Sigmoid colon (tissue), 7 donors: ENCODE data around the gene PPME1. TPM values are rescaled to one million over a fixed set of nuclear protein-coding genes. Genes with fewer than 3 reads are reported as not detected.

ENCODE experiments used
- DNase-seq: peaks from one replicate; pipeline ENCODE4 v3.0.0-alpha.2; 2019
- H3K27ac ChIP-seq, 4 donors: fragments of 200-600 bp; sonication (generic); one replicate each; pipeline ENCODE4 v1.5.1; 2016 to 2019; ENCODE audit warnings: mild to moderate bottlenecking in 1 of 4
- H3K27me3 ChIP-seq, 3 donors: fragments of 200-600 bp; sonication (generic); one replicate each; pipeline ENCODE4 v1.5.1; 2019; ENCODE audit warnings: mild to moderate bottlenecking in 1 of 3
- H3K36me3 ChIP-seq, 4 donors: fragments of 200-600 bp; sonication (generic); one replicate each; pipeline ENCODE4 v1.5.1; 2016 to 2019
- H3K4me1 ChIP-seq, 4 donors: fragments of 200-600 bp; sonication (generic); one replicate each; pipeline ENCODE4 v1.5.1; 2017 to 2019
- H3K4me3 ChIP-seq, 4 donors: fragments of 200-600 bp; sonication (generic); one replicate each; pipeline ENCODE4 v1.5.1; 2017 to 2019; ENCODE audit warnings: mild to moderate bottlenecking in 2 of 4, moderate library complexity in 1 of 4
- H3K9me3 ChIP-seq, 4 donors: fragments of 200-600 bp in 3 of 4; sonication (generic) in 3 of 4; one replicate each; pipeline versions ENCODE4 v1.5.1 to v1.6.1; 2013 to 2019
- EP300 ChIP-seq, 4 donors: sonication (generic); formaldehyde crosslinking; IDR thresholded peaks; one replicate each; pipeline ENCODE4 v1.6.1; 2017; ENCODE audit warnings: antibody characterized with exemption in 4 of 4
- POLR2A ChIP-seq, 2 donors: fragments of 450-650 bp; IDR thresholded peaks; one replicate each; pipeline ENCODE4 v1.6.1; 2016; ENCODE audit warnings: antibody characterized with exemption in 2 of 2, mild to moderate bottlenecking in 2 of 2, moderate library complexity in 2 of 2
- POLR2AphosphoS5 ChIP-seq, 4 donors: sonication (generic); formaldehyde crosslinking; IDR thresholded peaks; one replicate each; pipeline ENCODE4 v1.6.1; 2017; ENCODE audit warnings: antibody characterized with exemption in 4 of 4
- WGBS, 2 donors: extraction: QIAGEN DNeasy Blood & Tissue Kit; methylation state at CpG; one replicate each; pipeline ENCODE4 v1.1.7; 2013; 5-methylcytosine and 5-hydroxymethylcytosine counted together
- intact Hi-C: fragments of 100-400 bp; cut with DNase I; formaldehyde crosslinking; loops from one replicate; pipeline ENCODE4 v1.15.1; 2023
- polyA plus RNA-seq, 3 donors: library from polyadenylated mRNA; stranded (reverse); fragments of 200-250 nt; gene quantifications; one replicate each; pipeline ENCODE4 v1.2.3, GENCODE V29; 2013
- total RNA-seq, 4 donors: library from RNA; depleted of rRNA; stranded (reverse); fragments of >200 nt; gene quantifications; one replicate each; pipeline ENCODE4 v1.1.0, GENCODE V29; 2016
- TF ChIP-seq, protein P1 (sequence below), 4 experiments: fragments of 450-650 bp in 3 of 4; fragments of 200-600 bp in 1 of 4; IDR thresholded peaks; one replicate each; pipeline ENCODE4 v1.5.1; 2016 to 2019; ENCODE audit warnings: antibody characterized with exemption in 4 of 4, mild to moderate bottlenecking in 3 of 4, moderate library complexity in 2 of 4
- donor health status: healthy with polysubstance abuse.
- donor health status: Bipolar disorder and iron deficiency.
- donor health status: healthy.

The PPME1 gene
- total and polyA plus RNA-seq, 7 donors = 10.8 to 22.7 (median 19.3) TPM

DNA sequence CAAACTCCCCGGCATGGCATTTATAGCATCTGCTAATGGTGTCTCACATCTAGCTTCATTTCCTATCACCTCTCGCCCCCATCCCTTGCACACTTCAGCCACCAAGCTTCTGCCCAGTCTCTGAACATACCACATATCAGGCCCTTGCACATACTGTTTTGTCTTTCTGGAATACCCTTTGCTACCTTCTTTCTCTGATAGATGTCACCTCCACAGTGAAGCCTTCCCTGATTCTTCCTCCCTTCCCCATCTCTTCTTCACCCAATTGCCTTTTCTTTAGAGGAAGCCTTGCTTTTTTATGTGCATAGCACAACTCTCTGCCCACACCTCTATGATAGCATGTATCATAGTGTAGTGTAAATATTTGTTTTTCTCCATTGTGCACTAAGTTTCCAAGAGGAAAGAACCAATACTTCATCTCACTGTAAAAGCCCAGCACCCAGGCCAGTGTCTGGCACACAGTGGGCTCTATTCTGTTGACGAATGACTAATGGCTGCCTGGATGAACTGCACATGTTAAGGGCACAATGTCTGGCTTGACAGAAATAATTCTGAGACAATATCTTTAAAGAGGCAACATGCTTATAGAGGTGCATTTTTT lies 112.6 kb downstream of the PPME1 start:
- H3K4me3 ChIP-seq = no peak overlapping the region
- no peak for TF ChIP-seq EP300 (IDR thresholded peaks at IDR 0.05)
- TF ChIP-seq POLR2AphosphoS5 (IDR thresholded peaks at IDR 0.05) = no peak
- TF ChIP-seq POLR2A (IDR thresholded peaks at IDR 0.05) = no peak
- TF ChIP-seq, protein P1, sequence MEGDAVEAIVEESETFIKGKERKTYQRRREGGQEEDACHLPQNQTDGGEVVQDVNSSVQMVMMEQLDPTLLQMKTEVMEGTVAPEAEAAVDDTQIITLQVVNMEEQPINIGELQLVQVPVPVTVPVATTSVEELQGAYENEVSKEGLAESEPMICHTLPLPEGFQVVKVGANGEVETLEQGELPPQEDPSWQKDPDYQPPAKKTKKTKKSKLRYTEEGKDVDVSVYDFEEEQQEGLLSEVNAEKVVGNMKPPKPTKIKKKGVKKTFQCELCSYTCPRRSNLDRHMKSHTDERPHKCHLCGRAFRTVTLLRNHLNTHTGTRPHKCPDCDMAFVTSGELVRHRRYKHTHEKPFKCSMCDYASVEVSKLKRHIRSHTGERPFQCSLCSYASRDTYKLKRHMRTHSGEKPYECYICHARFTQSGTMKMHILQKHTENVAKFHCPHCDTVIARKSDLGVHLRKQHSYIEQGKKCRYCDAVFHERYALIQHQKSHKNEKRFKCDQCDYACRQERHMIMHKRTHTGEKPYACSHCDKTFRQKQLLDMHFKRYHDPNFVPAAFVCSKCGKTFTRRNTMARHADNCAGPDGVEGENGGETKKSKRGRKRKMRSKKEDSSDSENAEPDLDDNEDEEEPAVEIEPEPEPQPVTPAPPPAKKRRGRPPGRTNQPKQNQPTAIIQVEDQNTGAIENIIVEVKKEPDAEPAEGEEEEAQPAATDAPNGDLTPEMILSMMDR (IDR thresholded peaks at IDR 0.05) = no peak
- DNase-seq = no peak
- no peaks in the 10 kb centered on the region for H3K9me3 ChIP-seq
- no peaks in the 10 kb centered on the region for H3K36me3 ChIP-seq
- no peaks in the 10 kb centered on the region for H3K27me3 ChIP-seq
- peaks cover 0 to 59% (median 38%) of the 10 kb centered on the region in 4 donors for H3K4me1 ChIP-seq
- WGBS, 2 donors = 51 to 80% methylated on average over 3 of the region's 3 CpGs
- intact Hi-C loops = no loop called here
- no peak overlapping the region for H3K27ac ChIP-seq

DNA sequence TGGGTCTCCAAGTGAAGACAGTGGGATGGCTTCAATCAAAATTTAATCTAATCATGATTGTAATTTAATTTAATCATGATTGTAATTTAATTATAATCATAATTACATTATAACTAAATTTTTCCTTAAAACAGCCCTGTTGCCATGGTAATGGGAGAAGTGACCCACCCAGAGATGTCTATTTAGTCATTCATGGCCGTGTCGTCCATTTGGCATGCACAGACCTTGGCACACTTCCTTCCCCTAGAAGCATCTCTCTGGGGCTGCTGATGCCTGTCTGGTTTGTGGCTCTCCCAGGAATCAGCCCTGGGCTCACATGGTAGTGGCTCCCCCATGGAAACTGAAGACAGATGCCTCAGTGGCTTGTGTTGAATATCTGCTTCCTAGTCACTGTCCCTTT lies 113.4 kb downstream of the PPME1 start:
- H3K4me1 ChIP-seq = peaks cover 0 to 56% (median 31%) of the 10 kb centered on the region in 4 donors
- no peaks in the 10 kb centered on the region for H3K9me3 ChIP-seq
- no peak for DNase-seq
- no peaks in the 10 kb centered on the region for H3K36me3 ChIP-seq
- intact Hi-C loops = no loop called here
- H3K27ac ChIP-seq = no peak overlapping the region
- no peaks in the 10 kb centered on the region for H3K27me3 ChIP-seq
- H3K4me3 ChIP-seq = no peak overlapping the region
- TF ChIP-seq, protein P1 (IDR thresholded peaks at IDR 0.05) = no peak
- no peak for TF ChIP-seq EP300 (IDR thresholded peaks at IDR 0.05)
- no peak for TF ChIP-seq POLR2A (IDR thresholded peaks at IDR 0.05)
- no peak for TF ChIP-seq POLR2AphosphoS5 (IDR thresholded peaks at IDR 0.05)
- WGBS, 2 donors = 76 to 91% methylated on average over 2 of the region's 2 CpGs

GRCh38 chr11:74288161-74288560 lies 117.1 kb downstream of the PPME1 start:
- H3K9me3 ChIP-seq = no peaks in the 10 kb centered on the region
- 63 to 77% methylated on average over 1 of the region's 1 CpG for WGBS, 2 donors
- DNase-seq = no peak
- intact Hi-C loops = no loop called here
- H3K27me3 ChIP-seq = no peaks in the 10 kb centered on the region
- H3K4me3 ChIP-seq = no peak overlapping the region
- H3K27ac ChIP-seq = peak overlapping the region in 3 of 4 donors; percentile 62 to 81 (median 64)
- peaks cover 0 to 49% (median 30%) of the 10 kb centered on the region in 4 donors for H3K4me1 ChIP-seq
- TF ChIP-seq EP300 (IDR thresholded peaks at IDR 0.05) = peak in 2 of 4 donors; percentile 50 to 56
- TF ChIP-seq, protein P1 (IDR thresholded peaks at IDR 0.05) = no peak
- TF ChIP-seq POLR2AphosphoS5 (IDR thresholded peaks at IDR 0.05) = peak in 3 of 4 donors; percentile 56 to 77 (median 67)
- no peak for TF ChIP-seq POLR2A (IDR thresholded peaks at IDR 0.05)
- no peaks in the 10 kb centered on the region for H3K36me3 ChIP-seq

GRCh38 chr11:74288911-74289310 lies 117.8 kb downstream of the PPME1 start:
- intact Hi-C loops = no loop called here
- Histone ChIP-seq H3K27me3 (no peaks in the 10 kb centered on the region), H3K27ac (peak overlapping the region in 2 of 4 donors; percentile 62 to 81), H3K36me3 (no peaks in the 10 kb centered on the region), H3K4me3 (no peak overlapping the region), H3K4me1 (peaks cover 0 to 41% (median 28%) of the 10 kb centered on the region in 4 donors), H3K9me3 (no peaks in the 10 kb centered on the region)
- WGBS, 2 donors = 43 to 50% methylated on average over 4 of the region's 4 CpGs
- no peak for DNase-seq
- TF ChIP-seq EP300 (IDR thresholded peaks at IDR 0.05) = no peak
- TF ChIP-seq POLR2A (IDR thresholded peaks at IDR 0.05) = no peak
- TF ChIP-seq, protein P1 (IDR thresholded peaks at IDR 0.05) = no peak
- no peak for TF ChIP-seq POLR2AphosphoS5 (IDR thresholded peaks at IDR 0.05)

DNA sequence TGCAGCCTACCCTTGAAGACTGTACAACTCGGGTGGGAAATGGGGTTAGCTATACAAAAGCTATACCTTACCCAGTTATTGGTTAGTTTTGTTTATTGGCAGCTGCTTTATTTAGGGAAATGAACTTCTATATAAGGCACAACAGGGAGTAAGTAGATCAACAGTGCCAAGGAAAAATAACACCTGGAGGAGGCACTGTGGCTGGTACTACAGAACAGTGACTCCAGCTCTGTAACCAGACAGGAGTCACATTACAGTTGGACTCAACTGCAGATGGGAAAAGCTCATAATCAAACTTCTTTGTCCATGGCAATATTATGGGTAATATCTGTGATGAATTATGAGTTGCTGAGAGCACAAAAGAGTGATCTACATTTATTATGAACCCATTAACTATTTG lies 126.4 kb downstream of the PPME1 start:
- TF ChIP-seq POLR2AphosphoS5 (IDR thresholded peaks at IDR 0.05) (no peak), POLR2A (IDR thresholded peaks at IDR 0.05) (no peak)
- DNase-seq = no peak
- WGBS, 2 donors = 93 to 95% methylated on average over 1 of the region's 1 CpG
- Histone ChIP-seq H3K27ac (no peak overlapping the region), H3K27me3 (no peaks in the 10 kb centered on the region), H3K4me3 (no peak overlapping the region), H3K4me1 (peaks cover 0 to 16% (median 4%) of the 10 kb centered on the region in 4 donors), H3K9me3 (no peaks in the 10 kb centered on the region), H3K36me3 (no peaks in the 10 kb centered on the region)
- intact Hi-C loops = no loop called here
